ENCODE results near the gene TRIP13.

DNA sequence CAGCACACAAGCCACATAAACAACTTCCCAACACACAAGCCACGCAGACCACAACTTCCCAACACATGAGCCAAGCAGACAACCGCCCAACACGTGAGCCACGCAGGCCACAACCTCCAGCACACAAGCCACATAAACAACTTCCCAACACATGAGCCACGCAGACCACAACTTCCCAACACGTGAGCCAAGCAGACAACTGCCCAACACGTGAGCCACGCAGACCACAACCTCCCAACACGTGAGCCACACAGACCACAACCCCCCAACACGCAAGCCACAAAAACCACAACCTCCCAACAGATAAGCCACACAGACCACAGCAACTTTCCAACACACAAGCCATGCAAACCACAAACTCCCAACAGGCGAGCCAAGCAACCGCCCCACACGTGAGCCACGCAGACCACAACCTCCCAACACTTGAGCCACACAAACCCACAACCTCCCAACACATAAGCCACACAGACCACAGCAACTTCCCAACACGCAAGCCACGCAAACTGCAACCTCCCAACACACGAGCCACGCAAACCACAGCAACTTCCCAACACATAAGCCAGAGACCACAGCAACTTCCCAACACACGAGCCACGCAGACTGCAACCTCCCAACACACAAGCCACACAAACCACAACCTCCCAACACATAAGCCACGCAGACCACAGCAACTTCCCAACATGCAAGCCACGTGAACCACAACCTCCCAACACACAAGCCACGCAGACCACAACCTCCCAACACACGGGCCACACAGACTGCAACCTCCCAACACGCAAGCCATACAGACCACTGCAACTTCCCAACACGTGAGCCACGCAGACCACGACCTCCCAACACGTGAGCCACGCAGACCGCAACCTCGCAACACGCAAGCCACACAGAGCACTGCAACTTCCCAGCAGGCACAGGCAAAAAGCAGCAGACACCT is 10.2 kb upstream of the TRIP13 start:
- TF ChIP-seq CTCF (IDR thresholded peaks at IDR 0.05 in 2 of 3, conservative IDR thresholded peaks at IDR 0.05 in 1 of 3; ENCODE audit: insufficient read depth in 2 of 3, low read depth in 1 of 3, low read length in 3 of 3) (no peak), PBX2 (CRISPR knock-in tag; IDR thresholded peaks at IDR 0.05; ENCODE audit: low read depth) (no peak), PBX2 (tag; conservative IDR thresholded peaks at IDR 0.05; ENCODE audit: low read depth) (no peak), CBX2 (IDR thresholded peaks at IDR 0.05; ENCODE audit: insufficient read depth, low read length, poor library complexity, severe bottlenecking) (no peak), ELF4 (CRISPR knock-in tag; IDR thresholded peaks at IDR 0.05) (no peak), KLF13 (tag; IDR thresholded peaks at IDR 0.05; ENCODE audit: borderline replicate concordance, low read depth) (no peak), CBX3 (IDR thresholded peaks at IDR 0.05; ENCODE audit: borderline replicate concordance in 1 of 2, low read length in 2 of 2) (no peak)

Measured in K562 (cell line).